ENCODE results near the gene KIF1A. TPM values are rescaled to one million over a fixed set of nuclear protein-coding genes. Genes with fewer than 3 reads are reported as not detected.

The KIF1A gene
- total RNA-seq, 1 donor from 2014 or later = 0.24 TPM

DNA sequence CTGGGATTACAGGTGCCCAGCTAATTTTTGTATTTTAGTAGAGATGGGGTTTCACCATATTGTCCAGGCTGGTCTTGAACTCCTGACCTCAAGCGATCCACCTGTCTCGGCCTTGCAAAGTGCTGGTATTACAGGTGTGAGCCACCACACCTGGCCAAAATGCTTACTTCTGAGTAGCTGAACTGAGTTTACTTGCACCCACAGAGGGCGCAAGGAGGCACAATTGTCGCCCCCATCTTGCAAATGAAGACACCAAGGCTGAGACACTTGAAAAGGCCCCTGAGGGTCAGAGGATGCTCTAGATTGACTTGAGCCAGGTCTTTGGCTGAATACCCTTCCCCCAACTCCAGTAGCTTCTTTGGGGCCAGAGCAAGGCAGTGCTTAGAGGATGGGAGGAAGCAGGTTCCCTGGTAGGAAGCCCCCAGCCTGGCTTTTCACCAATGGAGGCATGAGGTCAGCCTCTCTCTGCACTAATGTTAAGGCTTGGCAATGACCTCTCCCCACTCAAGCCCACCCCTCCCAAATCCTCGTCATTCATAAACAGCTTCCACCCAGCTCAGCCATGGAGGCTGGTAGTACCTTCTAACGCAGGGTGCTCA, 14.5 kb upstream of the KIF1A start:
- peaks cover 8% of the 10 kb centered on the region for H3K4me1 ChIP-seq
- intact Hi-C loops (cut with DNase I) = no loop called here
- H3K27me3 ChIP-seq (ENCODE audit: low read depth) = peaks cover 37% of the 10 kb centered on the region
- H3K9me3 ChIP-seq = no peaks in the 10 kb centered on the region
- TF ChIP-seq, protein P1, sequence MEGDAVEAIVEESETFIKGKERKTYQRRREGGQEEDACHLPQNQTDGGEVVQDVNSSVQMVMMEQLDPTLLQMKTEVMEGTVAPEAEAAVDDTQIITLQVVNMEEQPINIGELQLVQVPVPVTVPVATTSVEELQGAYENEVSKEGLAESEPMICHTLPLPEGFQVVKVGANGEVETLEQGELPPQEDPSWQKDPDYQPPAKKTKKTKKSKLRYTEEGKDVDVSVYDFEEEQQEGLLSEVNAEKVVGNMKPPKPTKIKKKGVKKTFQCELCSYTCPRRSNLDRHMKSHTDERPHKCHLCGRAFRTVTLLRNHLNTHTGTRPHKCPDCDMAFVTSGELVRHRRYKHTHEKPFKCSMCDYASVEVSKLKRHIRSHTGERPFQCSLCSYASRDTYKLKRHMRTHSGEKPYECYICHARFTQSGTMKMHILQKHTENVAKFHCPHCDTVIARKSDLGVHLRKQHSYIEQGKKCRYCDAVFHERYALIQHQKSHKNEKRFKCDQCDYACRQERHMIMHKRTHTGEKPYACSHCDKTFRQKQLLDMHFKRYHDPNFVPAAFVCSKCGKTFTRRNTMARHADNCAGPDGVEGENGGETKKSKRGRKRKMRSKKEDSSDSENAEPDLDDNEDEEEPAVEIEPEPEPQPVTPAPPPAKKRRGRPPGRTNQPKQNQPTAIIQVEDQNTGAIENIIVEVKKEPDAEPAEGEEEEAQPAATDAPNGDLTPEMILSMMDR (IDR thresholded peaks at IDR 0.05) = no peak
- no peak overlapping the region for H3K4me3 ChIP-seq
- no peak overlapping the region for H3K27ac ChIP-seq
- ATAC-seq (no peak), DNase-seq (no peak)
- H3K36me3 ChIP-seq = no peaks in the 10 kb centered on the region

DNA sequence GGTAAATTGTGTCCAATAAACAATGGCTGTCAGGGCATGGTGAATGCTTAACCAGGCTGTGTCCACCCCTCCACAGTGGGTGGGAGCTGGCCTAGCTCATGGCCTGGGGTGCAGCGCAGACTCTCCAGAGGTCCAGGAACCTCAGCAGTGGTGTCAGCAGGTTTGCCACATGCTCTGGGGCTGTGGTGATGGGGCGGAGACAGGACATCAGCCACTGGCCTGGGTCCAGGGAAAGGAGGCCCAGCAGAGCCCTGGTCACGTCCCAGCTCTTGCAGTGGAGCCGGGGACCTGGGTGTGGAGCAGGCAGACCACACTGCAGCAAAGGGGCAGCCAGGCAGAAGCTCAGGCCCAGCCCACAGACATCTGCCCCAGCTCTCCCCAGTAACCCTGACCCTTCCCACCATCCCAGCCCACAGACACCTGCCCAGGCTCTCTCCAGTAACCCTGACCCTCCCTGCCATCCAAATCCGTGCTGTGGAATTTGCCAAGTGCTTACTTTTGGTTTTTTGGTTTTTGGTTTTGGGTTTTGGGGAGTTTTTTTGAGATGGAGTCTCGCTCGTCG, 13.8 kb upstream of the KIF1A start:
- no peak for ATAC-seq
- H3K9me3 ChIP-seq = no peaks in the 10 kb centered on the region
- TF ChIP-seq, protein P1 (IDR thresholded peaks at IDR 0.05) = no peak
- H3K4me1 ChIP-seq = peaks cover 8% of the 10 kb centered on the region
- intact Hi-C loops (cut with DNase I) = no loop called here
- no peak for DNase-seq
- no peaks in the 10 kb centered on the region for H3K36me3 ChIP-seq
- no peak overlapping the region for H3K4me3 ChIP-seq
- peaks cover 40% of the 10 kb centered on the region for H3K27me3 ChIP-seq (ENCODE audit: low read depth)
- no peak overlapping the region for H3K27ac ChIP-seq

DNA sequence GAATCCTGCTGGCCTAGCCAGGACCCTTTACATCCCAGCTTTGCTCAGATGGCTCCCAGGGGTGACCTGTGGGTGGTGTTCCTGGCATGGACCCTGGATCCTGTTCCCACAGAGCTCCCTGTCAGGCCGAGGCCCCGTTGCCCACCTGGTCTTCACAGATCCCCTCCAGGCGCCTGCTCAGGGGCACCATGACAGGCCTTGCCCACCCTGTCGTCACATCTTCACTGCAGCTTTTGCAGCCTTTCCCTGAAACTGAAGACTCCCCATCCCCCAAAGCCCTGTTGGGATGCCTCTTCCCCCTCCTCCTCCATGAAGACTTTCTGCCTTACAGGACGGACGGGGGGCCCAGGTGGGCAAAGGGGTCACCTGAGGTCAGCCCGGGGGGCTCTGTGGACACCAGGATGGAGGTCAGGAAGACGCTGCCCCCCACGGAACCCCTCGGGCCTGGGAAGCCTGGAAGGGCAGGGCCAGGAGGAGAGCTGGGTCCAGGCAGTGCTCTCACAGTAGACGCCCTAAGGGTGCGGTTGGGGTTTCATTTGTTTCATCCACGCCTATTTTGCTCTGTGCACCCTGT, 13.0 kb upstream of the KIF1A start:
- ATAC-seq (peak; percentile 3 to 5), DNase-seq (no peak)
- Histone ChIP-seq H3K27me3 (ENCODE audit: low read depth) (peaks cover 48% of the 10 kb centered on the region), H3K4me3 (no peak overlapping the region), H3K9me3 (no peaks in the 10 kb centered on the region), H3K27ac (no peak overlapping the region), H3K36me3 (no peaks in the 10 kb centered on the region), H3K4me1 (peaks cover 8% of the 10 kb centered on the region)
- TF ChIP-seq, protein P1 (IDR thresholded peaks at IDR 0.05) = no peak
- intact Hi-C loops (cut with DNase I) = no loop called here

DNA sequence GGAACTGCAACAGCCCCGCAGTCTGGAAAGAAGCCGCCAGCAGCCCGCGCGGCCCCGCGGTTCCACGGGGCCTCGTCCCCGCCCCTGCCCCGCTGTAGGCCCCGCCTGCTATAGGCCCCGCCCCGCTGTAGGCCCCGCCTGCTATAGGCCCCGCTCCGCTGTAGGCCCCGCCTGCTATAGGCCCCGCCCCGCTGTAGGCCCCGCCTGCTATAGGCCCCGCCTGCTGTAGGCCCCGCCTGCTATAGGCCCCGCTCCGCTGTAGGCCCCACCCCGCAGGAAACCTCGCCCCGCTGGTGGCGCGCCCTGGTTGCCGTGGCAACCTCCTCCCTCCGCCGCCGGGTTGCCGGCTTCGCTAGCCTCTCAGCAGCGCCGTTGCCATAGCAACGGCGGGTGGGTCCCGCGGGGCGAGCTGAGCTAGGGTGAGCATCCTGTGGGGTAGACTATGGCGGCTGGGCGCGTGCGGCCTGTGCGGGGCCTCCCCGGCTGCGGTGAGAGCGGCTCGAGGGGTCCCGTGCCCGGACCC, 12.2 kb upstream of the KIF1A start:
- Histone ChIP-seq H3K36me3 (no peaks in the 10 kb centered on the region), H3K4me1 (peaks cover 8% of the 10 kb centered on the region), H3K27ac (no peak overlapping the region), H3K27me3 (ENCODE audit: low read depth) (peaks cover 56% of the 10 kb centered on the region), H3K4me3 (peak overlapping the region; percentile 32), H3K9me3 (no peaks in the 10 kb centered on the region)
- intact Hi-C loops (cut with DNase I) = no loop called here
- DNase-seq (peak; percentile 92), ATAC-seq (peak; percentile 90 to 91)
- TF ChIP-seq, protein P1 (IDR thresholded peaks at IDR 0.05) = no peak

DNA sequence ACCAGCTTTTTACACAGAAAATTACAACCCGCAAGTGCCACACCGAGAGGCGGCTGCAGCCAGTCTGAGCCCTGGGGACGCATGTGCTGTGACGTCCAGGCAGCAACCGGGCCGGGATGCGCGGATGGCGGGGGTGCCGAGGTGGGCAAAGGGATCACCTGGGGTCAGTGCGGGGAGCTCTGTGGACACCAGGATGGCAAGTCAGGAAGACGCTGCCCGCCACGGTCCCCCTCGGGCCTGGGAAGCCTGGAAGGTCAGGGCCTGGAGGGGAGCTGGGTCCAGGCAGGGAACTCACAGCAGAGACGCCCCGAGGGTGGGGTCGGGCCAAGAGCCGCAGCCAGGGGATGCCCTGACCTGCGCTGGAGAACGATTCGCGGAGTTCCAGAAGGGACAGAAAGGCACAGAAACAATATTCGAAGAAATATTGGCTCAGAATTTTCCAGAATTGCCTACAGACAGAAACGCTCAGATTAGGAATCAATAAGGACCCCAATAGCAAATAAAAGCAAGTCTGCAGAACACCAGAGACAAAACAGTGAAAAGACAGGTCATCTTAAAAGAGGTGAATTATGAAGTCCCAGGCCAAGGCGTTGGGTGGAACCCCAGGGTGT, 11.7 kb upstream of the KIF1A start:
- TF ChIP-seq, protein P1 (IDR thresholded peaks at IDR 0.05) = no peak
- Histone ChIP-seq H3K9me3 (no peaks in the 10 kb centered on the region), H3K36me3 (no peaks in the 10 kb centered on the region), H3K27me3 (ENCODE audit: low read depth) (peaks cover 61% of the 10 kb centered on the region), H3K27ac (no peak overlapping the region), H3K4me3 (peak overlapping the region; percentile 32), H3K4me1 (peaks cover 8% of the 10 kb centered on the region)
- intact Hi-C loops (cut with DNase I) = no loop called here
- DNase-seq = no peak
- peak in 1 of 2 donors; percentile 7 for ATAC-seq

All from lower lobe of right lung (tissue), 2 donors.